A549 (cell line): ENCODE data around the gene ZBED4.

Experiments used
- CHD4 ChIP-seq: fragments of 200-600 bp; sonication (generic); IDR thresholded peaks from 2 replicates; pipeline ENCODE4 v1.6.1; 2016; ENCODE audit warnings: antibody characterized with exemption, mild to moderate bottlenecking, borderline replicate concordance
- E2F6 ChIP-seq: IDR thresholded peaks from 2 replicates; pipeline ENCODE4 v1.6.1; 2012; ENCODE audit warnings: low read depth, borderline replicate concordance
- ESRRA ChIP-seq: fragments of 150-350 bp; IDR thresholded peaks from 2 replicates; pipeline ENCODE4 v1.6.1; 2014; ENCODE audit warnings: mild to moderate bottlenecking, low read length, borderline replicate concordance
- KDM5A ChIP-seq: fragments of 200-600 bp; sonication (generic); IDR thresholded peaks from 2 replicates; pipeline ENCODE4 v1.6.1; 2016; ENCODE audit warnings: antibody characterized with exemption, mild to moderate bottlenecking
- MAFK ChIP-seq: fragments of 450-650 bp; IDR thresholded peaks from 2 replicates; pipeline ENCODE4 v1.6.1; 2014; ENCODE audit not compliant: partially characterized antibody
- NR3C1 ChIP-seq: fragments of >200 bp; sonication (Bioruptor Twin); formaldehyde crosslinking; IDR thresholded peaks from 3 replicates; pipeline ENCODE4 v1.6.1; 2017
- POLR2A ChIP-seq: IDR thresholded peaks from 2 replicates; pipeline ENCODE4 v1.6.1; 2012; ENCODE audit warnings: mild to moderate bottlenecking, low read length
- RNF2 ChIP-seq: fragments of 200-600 bp; sonication (generic); IDR thresholded peaks from 2 replicates; pipeline ENCODE4 v1.6.1; 2016; ENCODE audit warnings: low read depth, mild to moderate bottlenecking, antibody characterized with exemption, moderate library complexity, borderline replicate concordance
- TP53 ChIP-seq: fragments of 250-450 bp; sonication (Bioruptor Pico); IDR thresholded peaks from 2 replicates; pipeline ENCODE4 v1.5.0; 2021; ENCODE audit warnings: mild to moderate bottlenecking, moderate library complexity
- TF ChIP-seq, protein P1 (sequence below): fragments of >200 bp; sonication (Bioruptor Twin); formaldehyde crosslinking; IDR thresholded peaks from 3 replicates; pipeline ENCODE4 v1.5.1; 2016
- TF ChIP-seq, protein P2 (sequence below): fragments of 250-450 bp; sonication (Bioruptor Pico); IDR thresholded peaks from 2 replicates; pipeline ENCODE4 v1.5.0; 2021; ENCODE audit warnings: mild to moderate bottlenecking, moderate library complexity, borderline replicate concordance
- TF ChIP-seq, protein P3 (sequence below): fragments of 450-650 bp; IDR thresholded peaks from 2 replicates; pipeline ENCODE4 v1.6.1; 2014; ENCODE audit warnings: antibody characterized with exemption
- TF ChIP-seq, protein P4 (sequence below): fragments of 150-350 bp; IDR thresholded peaks from 2 replicates; pipeline ENCODE4 v1.6.1; 2014; ENCODE audit warnings: low read depth, mild to moderate bottlenecking, low read length

DNA sequence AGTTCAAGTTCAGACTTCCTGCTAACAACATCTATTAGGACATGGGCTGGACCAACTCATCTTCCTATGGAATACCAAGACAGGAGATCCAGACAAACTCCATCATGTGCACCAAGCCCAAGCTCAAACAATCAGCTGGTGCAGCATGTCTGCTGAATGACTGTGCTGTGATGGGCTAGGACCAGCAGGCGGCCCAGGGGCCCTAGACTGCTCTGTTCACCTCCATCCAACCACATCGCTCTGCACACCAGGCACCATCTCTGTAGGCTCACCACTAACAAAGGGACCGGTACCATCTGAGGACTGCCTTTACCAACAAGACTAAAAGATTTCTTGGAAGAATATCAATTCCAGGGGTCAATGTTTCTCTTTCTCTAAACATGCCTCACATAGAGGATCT, 36.3 kb upstream of the ZBED4 start:
- no peak for TF ChIP-seq E2F6
- TF ChIP-seq KDM5A, result no peak
- TF ChIP-seq, protein P1, sequence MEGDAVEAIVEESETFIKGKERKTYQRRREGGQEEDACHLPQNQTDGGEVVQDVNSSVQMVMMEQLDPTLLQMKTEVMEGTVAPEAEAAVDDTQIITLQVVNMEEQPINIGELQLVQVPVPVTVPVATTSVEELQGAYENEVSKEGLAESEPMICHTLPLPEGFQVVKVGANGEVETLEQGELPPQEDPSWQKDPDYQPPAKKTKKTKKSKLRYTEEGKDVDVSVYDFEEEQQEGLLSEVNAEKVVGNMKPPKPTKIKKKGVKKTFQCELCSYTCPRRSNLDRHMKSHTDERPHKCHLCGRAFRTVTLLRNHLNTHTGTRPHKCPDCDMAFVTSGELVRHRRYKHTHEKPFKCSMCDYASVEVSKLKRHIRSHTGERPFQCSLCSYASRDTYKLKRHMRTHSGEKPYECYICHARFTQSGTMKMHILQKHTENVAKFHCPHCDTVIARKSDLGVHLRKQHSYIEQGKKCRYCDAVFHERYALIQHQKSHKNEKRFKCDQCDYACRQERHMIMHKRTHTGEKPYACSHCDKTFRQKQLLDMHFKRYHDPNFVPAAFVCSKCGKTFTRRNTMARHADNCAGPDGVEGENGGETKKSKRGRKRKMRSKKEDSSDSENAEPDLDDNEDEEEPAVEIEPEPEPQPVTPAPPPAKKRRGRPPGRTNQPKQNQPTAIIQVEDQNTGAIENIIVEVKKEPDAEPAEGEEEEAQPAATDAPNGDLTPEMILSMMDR, result no peak
- no peak for TF ChIP-seq MAFK
- TF ChIP-seq, protein P2, sequence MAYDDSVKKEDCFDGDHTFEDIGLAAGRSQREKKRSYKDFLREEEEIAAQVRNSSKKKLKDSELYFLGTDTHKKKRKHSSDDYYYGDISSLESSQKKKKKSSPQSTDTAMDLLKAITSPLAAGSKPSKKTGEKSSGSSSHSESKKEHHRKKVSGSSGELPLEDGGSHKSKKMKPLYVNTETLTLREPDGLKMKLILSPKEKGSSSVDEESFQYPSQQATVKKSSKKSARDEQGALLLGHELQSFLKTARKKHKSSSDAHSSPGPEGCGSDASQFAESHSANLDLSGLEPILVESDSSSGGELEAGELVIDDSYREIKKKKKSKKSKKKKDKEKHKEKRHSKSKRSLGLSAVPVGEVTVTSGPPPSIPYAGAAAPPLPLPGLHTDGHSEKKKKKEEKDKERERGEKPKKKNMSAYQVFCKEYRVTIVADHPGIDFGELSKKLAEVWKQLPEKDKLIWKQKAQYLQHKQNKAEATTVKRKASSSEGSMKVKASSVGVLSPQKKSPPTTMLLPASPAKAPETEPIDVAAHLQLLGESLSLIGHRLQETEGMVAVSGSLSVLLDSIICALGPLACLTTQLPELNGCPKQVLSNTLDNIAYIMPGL (CRISPR knock-in tag), result no peak
- no peak for TF ChIP-seq POLR2A
- TF ChIP-seq NR3C1, result no peak
- TF ChIP-seq, protein P3, sequence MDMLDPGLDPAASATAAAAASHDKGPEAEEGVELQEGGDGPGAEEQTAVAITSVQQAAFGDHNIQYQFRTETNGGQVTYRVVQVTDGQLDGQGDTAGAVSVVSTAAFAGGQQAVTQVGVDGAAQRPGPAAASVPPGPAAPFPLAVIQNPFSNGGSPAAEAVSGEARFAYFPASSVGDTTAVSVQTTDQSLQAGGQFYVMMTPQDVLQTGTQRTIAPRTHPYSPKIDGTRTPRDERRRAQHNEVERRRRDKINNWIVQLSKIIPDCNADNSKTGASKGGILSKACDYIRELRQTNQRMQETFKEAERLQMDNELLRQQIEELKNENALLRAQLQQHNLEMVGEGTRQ, result no peak
- TF ChIP-seq RNF2, result no peak
- no peak for TF ChIP-seq ESRRA
- TF ChIP-seq, protein P4, sequence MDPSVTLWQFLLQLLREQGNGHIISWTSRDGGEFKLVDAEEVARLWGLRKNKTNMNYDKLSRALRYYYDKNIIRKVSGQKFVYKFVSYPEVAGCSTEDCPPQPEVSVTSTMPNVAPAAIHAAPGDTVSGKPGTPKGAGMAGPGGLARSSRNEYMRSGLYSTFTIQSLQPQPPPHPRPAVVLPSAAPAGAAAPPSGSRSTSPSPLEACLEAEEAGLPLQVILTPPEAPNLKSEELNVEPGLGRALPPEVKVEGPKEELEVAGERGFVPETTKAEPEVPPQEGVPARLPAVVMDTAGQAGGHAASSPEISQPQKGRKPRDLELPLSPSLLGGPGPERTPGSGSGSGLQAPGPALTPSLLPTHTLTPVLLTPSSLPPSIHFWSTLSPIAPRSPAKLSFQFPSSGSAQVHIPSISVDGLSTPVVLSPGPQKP, result no peak
- TF ChIP-seq TP53, result no peak
- no peak for TF ChIP-seq CHD4
